Measurements from ENCODE around the gene IGSF21. TPM values are rescaled to one million over a fixed set of nuclear protein-coding genes. Genes with fewer than 3 reads are reported as not detected.

The IGSF21 gene
- polyA plus RNA-seq, 1 of the 3 experiments (the other 2 are of a cell fraction) = not detected

- Histone ChIP-seq H3K4me2 (no peak overlapping the region), H3K9me2 (no peaks in the 10 kb centered on the region), H3F3A (replicated peaks; ENCODE audit: insufficient read depth) (no peaks in the 10 kb centered on the region), H3K27ac (ENCODE audit: low read depth in 2 of 2, low read length in 1 of 2) (no peak overlapping the region), H3K4me1 (ENCODE audit: control insufficient read depth in 1 of 2, insufficient read depth in 2 of 2, low read depth in 1 of 2, low read length in 1 of 2) (peaks cover 0 to 5% of the 10 kb centered on the region in 2 experiments; a peak in 1 of 4 replicates), H3K79me2 (ENCODE audit: insufficient read depth) (no peaks in the 10 kb centered on the region), H3K9ac (no peak overlapping the region), H3K9me3 (no peaks in the 10 kb centered on the region), H2AFZ (ENCODE audit: low read depth) (no peak overlapping the region), H4K20me1 (ENCODE audit: insufficient read depth) (no peaks in the 10 kb centered on the region), H3K27me3 (ENCODE audit: insufficient read depth) (no peaks in the 10 kb centered on the region), H3K36me3 (replicated peaks in 1 of 2; ENCODE audit: control insufficient read depth in 1 of 2, insufficient read depth in 2 of 2, low read length in 1 of 2) (no peaks in the 10 kb centered on the region), H3K4me3 (ENCODE audit: low read depth in 2 of 2, low read length in 1 of 2) (no peak overlapping the region)
- WGBS (ENCODE audit: low lambda C conversion rate) = 11% methylated on average over 3 of the region's 5 CpGs
- TF ChIP-seq YY1 (IDR thresholded peaks at IDR 0.05; ENCODE audit: low read depth) (no peak), EZH2phosphoT487 (IDR thresholded peaks at IDR 0.05; ENCODE audit: borderline replicate concordance, low read depth) (no peak), SMC3 (IDR thresholded peaks at IDR 0.05; ENCODE audit: low read depth, low read length) (no peak), RXRA (IDR thresholded peaks at IDR 0.05; ENCODE audit: borderline replicate concordance, low read depth) (no peak), CHD2 (IDR thresholded peaks at IDR 0.05; ENCODE audit: low read length, partially characterized antibody) (no peak), SIN3A (IDR thresholded peaks at IDR 0.05; ENCODE audit: borderline replicate concordance, low read depth, low read length) (no peak), NRF1 (IDR thresholded peaks at IDR 0.05; ENCODE audit: low read depth, low read length) (no peak), USF1 (IDR thresholded peaks at IDR 0.05; ENCODE audit: borderline replicate concordance, low read depth) (no peak), EP300 (IDR thresholded peaks at IDR 0.05; ENCODE audit: borderline replicate concordance in 1 of 2, low read depth in 1 of 2, low read length in 1 of 2) (no peak), JUND (IDR thresholded peaks at IDR 0.05) (no peak), POLR2AphosphoS5 (IDR thresholded peaks at IDR 0.05; ENCODE audit: low read depth, low read length) (no peak), GABPA (IDR thresholded peaks at IDR 0.05; ENCODE audit: low read depth) (no peak)
- TF ChIP-seq, protein P1, sequence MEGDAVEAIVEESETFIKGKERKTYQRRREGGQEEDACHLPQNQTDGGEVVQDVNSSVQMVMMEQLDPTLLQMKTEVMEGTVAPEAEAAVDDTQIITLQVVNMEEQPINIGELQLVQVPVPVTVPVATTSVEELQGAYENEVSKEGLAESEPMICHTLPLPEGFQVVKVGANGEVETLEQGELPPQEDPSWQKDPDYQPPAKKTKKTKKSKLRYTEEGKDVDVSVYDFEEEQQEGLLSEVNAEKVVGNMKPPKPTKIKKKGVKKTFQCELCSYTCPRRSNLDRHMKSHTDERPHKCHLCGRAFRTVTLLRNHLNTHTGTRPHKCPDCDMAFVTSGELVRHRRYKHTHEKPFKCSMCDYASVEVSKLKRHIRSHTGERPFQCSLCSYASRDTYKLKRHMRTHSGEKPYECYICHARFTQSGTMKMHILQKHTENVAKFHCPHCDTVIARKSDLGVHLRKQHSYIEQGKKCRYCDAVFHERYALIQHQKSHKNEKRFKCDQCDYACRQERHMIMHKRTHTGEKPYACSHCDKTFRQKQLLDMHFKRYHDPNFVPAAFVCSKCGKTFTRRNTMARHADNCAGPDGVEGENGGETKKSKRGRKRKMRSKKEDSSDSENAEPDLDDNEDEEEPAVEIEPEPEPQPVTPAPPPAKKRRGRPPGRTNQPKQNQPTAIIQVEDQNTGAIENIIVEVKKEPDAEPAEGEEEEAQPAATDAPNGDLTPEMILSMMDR (IDR thresholded peaks at IDR 0.05) = no peak
- DNase-seq = no peak
- ChIA-PET POLR2A (no interaction called here), CTCF (no interaction called here)
These were observed 51.1 kb downstream of the IGSF21 start for GRCh38 chr1:18158714-18159113.

GRCh38 chr1:18160290-18160942, 52.8 kb downstream of the IGSF21 start:
- CTCF ChIA-PET = interaction anchor here (1.0 to 3.2 kb wide), 3 partner anchors 11 to 666 kb away, joined by 3 to 15 read pairs (median 3); no protein-coding TSS in a partner anchor
- H3K4me3 ChIP-seq (ENCODE audit: low read depth in 2 of 2, low read length in 1 of 2) = no peak overlapping the region
- no peaks in the 10 kb centered on the region for H4K20me1 ChIP-seq (ENCODE audit: insufficient read depth)
- no peaks in the 10 kb centered on the region for H3K9me2 ChIP-seq
- H3K9me3 ChIP-seq = no peaks in the 10 kb centered on the region
- no peak overlapping the region for H3K4me2 ChIP-seq
- no peak overlapping the region for H3K27ac ChIP-seq (ENCODE audit: low read depth in 2 of 2, low read length in 1 of 2)
- no peaks in the 10 kb centered on the region for H3K36me3 ChIP-seq (replicated peaks in 1 of 2; ENCODE audit: control insufficient read depth in 1 of 2, insufficient read depth in 2 of 2, low read length in 1 of 2)
- no peak overlapping the region for H3K9ac ChIP-seq
- H3K79me2 ChIP-seq (ENCODE audit: insufficient read depth) = no peaks in the 10 kb centered on the region
- H3F3A ChIP-seq (replicated peaks; ENCODE audit: insufficient read depth) = no peaks in the 10 kb centered on the region
- no peak overlapping the region for H2AFZ ChIP-seq (ENCODE audit: low read depth)
- WGBS (ENCODE audit: low lambda C conversion rate) = 50% methylated on average over 13 of the region's 13 CpGs
- peaks cover 0 to 5% of the 10 kb centered on the region in 2 experiments; a peak in 1 of 4 replicates for H3K4me1 ChIP-seq (ENCODE audit: control insufficient read depth in 1 of 2, insufficient read depth in 2 of 2, low read depth in 1 of 2, low read length in 1 of 2)
- H3K27me3 ChIP-seq (ENCODE audit: insufficient read depth) = no peaks in the 10 kb centered on the region
- TF ChIP-seq NFIC (IDR thresholded peaks at IDR 0.05; ENCODE audit: borderline replicate concordance) = no peak
- TF ChIP-seq USF1 (IDR thresholded peaks at IDR 0.05; ENCODE audit: borderline replicate concordance, low read depth) = no peak
- TF ChIP-seq MEF2A (IDR thresholded peaks at IDR 0.05; ENCODE audit: borderline replicate concordance, low read depth) = no peak
- TF ChIP-seq SIN3A (IDR thresholded peaks at IDR 0.05; ENCODE audit: borderline replicate concordance, low read depth, low read length) = no peak
- no peak for TF ChIP-seq GABPA (IDR thresholded peaks at IDR 0.05; ENCODE audit: low read depth)
- DNase-seq = no peak
- POLR2A ChIA-PET = no interaction called here
